GM19395 (cell line): ENCODE measurements around the gene ZNF358.

ENCODE experiments used
- ATAC-seq: cut with Tn5 transposase; IDR thresholded peaks from one replicate; pipeline ENCODE4 v1.9.1; 2021; ENCODE audit warnings: mild to moderate bottlenecking, moderate library complexity; ENCODE audit not compliant: unreplicated experiment

Gene ZNF358

DNA sequence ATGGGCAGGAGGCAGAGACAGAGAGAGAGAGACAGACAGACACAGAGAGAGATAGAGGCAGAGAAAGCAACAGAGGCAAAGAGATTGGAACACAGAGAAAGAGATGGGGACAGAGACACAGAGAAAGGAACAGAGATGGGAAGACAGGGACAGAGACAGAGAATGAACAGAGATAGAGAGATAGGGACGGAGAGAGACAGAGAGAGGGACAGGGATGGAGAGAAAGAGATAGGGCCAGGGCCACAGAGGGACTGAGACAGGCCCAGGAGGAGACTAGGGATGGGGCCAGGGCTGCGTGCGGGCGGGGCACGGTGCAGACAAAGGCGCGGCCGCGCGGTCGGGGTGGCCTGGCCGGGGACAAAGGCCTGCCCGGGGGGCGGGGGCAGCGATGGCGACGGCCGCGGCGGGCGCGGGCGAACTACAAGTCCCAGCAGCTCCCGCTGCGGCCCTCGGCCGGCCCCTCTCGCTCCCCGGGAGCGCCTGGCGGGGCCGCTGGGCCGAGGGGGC lies at the start of gene ZNF358:
Gene ZNF358 (plus strand): TSS at position 459 of the 507 bp plus-strand sequence. CDS start 3,140 bp downstream, outside the sequence.
- no peak for ATAC-seq

GRCh38 chr19:7467009-7467989 lies 48.6 kb upstream of the ZNF358 start:
- no peak for ATAC-seq

- ATAC-seq = no peak
These were observed 47.1 kb upstream of the ZNF358 start for GRCh38 chr19:7468840-7469239.

DNA sequence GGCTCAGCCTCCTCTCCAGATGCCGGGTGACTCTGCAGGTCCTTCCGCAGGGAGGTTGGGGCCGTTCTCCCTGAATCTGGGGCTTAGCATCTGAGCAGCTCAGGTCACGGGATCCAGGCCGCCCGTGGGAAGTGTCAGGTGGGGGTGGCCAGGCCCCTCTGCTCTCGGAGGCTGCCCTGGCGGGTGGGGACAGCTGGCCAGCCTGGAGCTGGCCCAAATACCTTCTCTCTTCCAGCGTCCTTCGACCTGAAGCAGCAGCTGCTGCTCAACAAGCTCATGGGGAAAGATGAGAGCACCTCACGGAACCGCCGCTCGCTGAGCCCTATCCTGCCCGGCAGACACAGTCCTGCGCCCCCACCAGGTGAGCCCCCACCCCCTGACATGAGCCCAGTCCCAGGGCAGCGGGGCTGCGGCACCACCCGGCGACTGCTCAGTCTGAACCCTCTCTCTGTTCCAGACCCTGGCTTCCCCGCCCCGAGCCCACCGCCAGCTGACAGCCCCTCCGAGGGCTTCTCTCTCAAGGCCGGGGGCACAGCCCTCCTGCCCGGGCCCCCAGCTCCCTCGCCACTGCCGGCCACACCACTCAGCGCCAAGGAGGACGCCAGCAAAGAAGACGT lies 46.1 kb upstream of the ZNF358 start:
- no peak for ATAC-seq

GRCh38 chr19:7470540-7471305 lies 45.2 kb upstream of the ZNF358 start:
- no peak for ATAC-seq

DNA sequence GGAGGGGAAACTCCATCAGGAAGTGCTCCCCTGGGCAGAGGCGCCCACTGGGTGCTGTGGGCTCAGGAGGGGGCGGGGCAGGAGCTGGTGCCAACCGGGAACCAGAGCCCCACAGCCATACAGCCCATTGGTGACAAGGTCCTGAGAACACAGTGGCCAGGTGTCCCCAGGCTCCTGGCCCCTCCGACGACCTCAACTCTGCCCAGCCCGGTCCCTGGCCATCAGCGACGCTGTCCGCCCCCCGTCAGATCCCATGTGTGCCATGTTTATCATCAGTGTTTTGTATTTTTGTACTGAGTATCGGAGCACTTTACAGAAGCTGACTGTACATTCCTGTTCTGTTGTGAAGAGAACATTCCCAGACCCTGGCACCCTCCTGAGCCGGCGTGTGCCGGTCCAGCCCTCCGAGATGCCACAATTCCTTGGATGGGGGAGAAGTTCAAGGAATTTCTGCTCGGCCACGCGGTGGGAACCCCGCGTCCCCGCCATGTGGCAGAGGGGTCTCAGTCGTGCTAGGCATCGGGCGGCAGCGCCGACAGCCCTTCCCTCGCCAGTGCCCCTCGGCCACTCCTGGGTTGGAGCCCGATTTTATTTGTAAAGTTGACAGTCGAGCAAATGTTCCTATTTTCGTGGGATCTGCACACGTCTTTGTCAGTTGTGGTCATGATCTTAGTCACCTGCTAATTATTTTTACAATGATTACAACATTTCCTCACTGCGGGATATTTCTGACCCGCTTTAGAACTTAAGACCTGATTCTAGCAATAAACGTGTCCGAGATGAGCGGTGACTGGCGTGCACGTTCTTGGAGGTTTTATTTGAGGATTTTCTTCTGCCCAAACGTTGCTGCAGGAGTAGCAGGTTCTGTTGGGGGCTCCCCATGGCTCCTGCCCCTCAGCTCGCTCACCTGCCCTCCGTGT lies 43.9 kb upstream of the ZNF358 start:
- ATAC-seq = no peak

GRCh38 chr19:7475665-7476064 lies 40.2 kb upstream of the ZNF358 start:
- ATAC-seq = no peak

DNA sequence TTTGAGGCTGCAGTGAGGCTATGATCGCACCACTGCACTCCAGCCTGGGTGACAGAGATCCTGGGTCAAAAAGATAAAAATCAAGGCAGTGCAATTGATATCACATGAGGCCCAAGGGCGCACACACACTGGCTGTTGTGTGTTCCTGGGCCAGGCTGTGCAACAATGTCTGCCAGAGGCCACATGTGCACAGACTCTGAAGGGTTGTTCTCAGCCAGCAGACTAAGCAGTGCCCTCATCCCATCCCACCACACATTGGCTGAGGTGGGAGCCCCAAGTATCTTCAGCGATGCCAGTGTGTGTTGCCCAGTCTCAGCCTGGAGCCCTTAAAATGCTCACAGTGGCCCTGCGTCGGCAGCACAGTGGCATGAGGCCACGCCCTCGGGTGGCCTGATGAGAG lies 39.7 kb upstream of the ZNF358 start:
- ATAC-seq = no peak

- no peak for ATAC-seq
These were observed 39.0 kb upstream of the ZNF358 start for GRCh38 chr19:7476777-7477494.

DNA sequence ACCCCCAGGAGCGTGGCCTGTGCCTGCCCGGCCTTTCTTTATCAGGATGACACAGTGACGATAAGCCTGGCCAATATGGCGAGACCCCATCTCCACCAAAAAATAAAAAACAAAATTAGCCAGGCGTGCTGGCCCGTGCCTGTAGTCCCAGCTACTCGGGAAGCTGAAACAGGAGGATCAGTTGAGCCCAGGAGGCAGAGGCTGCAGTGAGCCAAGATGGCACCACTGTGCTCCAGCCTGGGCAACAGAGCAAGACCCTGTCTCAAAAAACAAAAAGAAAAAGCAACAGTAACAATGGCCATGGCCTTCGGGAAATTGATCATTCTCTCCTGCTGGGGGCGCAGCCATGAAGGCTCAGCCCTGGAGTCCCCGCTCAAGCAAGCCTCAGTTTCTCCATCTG lies 38.1 kb upstream of the ZNF358 start:
- no peak for ATAC-seq

- no peak for ATAC-seq
These were observed 37.6 kb upstream of the ZNF358 start for GRCh38 chr19:7478173-7478842.

GRCh38 chr19:7478843-7479227 lies 37.1 kb upstream of the ZNF358 start:
- no peak for ATAC-seq

- ATAC-seq = no peak
These were observed 35.5 kb upstream of the ZNF358 start for GRCh38 chr19:7480222-7480969.

DNA sequence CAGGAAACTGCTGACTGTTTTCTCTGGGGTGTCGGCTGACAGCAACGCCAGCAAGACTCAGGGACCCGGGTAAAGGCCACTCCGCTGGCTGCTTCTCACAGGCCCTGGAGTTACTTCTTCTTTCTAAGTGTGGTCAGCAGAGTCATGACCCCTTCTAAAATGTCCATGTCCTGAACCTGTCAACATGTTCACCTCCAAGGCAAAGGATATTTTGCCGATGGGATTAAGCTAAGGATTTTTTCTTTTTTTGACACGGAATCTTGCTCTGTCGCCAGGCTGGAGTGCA lies 35.0 kb upstream of the ZNF358 start:
- no peak for ATAC-seq

DNA sequence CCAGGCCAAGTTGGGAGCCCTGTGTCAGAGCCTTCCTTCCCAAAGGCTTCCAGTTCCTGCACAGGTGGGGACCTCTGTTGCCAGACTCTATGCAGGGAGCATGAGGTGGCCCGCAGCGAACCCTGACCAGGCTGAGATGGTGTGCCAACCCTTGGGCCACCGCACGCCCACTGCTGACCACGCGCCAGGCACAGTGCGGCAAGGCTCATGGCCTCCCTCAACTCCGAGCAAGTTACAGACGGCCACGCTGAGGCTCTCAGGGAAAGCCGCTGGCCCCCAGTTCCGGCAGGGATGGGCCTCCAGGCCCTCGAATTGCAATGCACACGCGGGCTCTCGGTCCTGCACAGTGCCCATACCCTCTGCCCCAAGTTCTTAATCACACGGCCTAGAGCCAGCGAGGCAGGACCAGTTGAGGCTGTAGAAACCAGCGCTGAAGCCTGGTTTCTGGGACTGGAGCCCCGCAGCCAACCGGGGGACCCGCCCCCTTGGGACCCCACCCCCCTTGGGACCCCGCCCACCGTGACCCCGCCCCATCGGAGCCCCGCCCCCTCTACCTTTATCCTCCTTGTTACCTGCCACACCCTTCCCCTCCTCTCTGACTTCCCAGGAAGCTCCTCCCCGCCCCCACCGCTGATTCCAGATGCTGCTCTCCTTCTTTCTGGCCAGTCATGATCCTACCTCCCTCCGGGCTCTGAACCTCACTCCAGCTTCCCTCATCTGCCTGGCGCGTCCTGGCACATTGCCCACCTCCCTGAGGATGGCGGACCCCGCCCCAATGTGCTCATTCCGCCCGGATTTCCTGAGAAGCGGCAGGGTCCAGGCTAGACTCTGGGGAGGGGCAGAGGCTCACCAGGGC lies 33.1 kb upstream of the ZNF358 start:
- no peak for ATAC-seq

DNA sequence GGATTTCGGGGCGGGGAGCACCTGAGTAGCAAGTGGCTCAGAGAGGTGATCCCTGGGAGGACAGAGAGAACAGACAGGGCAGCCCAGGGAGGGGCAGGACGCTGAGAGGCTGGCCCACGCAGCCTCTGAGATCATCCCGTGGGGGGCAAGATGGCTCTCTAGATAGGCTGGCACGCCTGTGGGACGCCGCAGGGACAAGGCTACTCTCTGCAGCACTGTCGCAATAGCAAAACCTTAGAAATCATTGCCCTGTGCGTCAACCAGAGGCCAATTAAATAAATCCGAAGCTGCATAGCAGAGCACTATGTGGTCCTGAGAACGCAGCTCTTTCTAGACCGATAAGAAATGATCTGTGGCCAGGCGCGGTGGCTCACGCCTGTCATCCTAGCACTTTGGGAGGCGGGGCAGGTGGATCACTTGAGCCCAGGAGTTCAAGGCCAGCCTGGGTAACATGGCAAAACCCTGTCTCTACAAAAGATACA lies 32.1 kb upstream of the ZNF358 start:
- no peak for ATAC-seq

DNA sequence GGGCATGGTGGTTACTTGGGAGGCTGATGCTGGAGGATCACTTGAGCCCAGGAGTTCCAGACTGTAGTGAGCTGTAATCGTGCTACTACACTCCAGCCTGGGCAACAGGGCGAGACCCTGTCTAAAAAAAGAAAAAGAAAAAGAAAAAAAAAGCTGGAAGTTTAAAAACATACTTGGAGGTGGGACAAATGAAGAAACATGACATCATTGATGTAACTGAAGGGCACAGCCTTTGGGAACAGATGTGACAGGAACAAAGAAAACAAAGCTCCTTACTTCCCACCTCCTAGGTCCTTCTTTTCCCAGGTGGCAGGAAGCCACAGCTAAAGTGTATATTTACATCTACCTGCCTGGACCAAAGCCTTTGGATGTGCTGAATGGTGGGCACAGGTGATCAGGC lies 29.0 kb upstream of the ZNF358 start:
- ATAC-seq = no peak
